Superior temporal gyrus (tissue), 1 donor: Measurements from ENCODE around the gene NOL6.
"Not testable (repeated sequence)": the region's sequence is repeated elsewhere in the genome, so short reads cannot be mapped to it uniquely, and the experiment has no call there.

ENCODE experiments used
- DNase-seq: peaks from one replicate; pipeline ENCODE4 v3.0.0-alpha.2; 2016; ENCODE audit errors: extremely low spot score

NOL6 gene

GRCh38 chr9:33435821-33436277 is 37.9 kb downstream of the NOL6 start:
- DNase-seq: no peak

- DNase-seq: no peak
Observed at GRCh38 chr9:33434317-33435105, 39.2 kb downstream of the NOL6 start.

- DNase-seq: no peak
Observed at GRCh38 chr9:33433871-33434270, 39.9 kb downstream of the NOL6 start.

- no peak for DNase-seq
Observed at GRCh38 chr9:33431420-33431819, 42.3 kb downstream of the NOL6 start.

- no peak for DNase-seq
Observed at GRCh38 chr9:33430942-33431341, 42.8 kb downstream of the NOL6 start.

- no peak for DNase-seq
Observed at GRCh38 chr9:33429256-33429985, 44.3 kb downstream of the NOL6 start.

GRCh38 chr9:33426843-33427293 is 46.9 kb downstream of the NOL6 start:
- DNase-seq: no peak

- DNase-seq: no peak
Observed at GRCh38 chr9:33425128-33425533, 48.6 kb downstream of the NOL6 start.

GRCh38 chr9:33424492-33424891 is 49.2 kb downstream of the NOL6 start:
- DNase-seq: not testable (repeated sequence)

- DNase-seq: not testable (repeated sequence)
Observed at GRCh38 chr9:33424043-33424442, 49.7 kb downstream of the NOL6 start.

GRCh38 chr9:33419708-33420303 is 53.9 kb downstream of the NOL6 start:
- no peak for DNase-seq

GRCh38 chr9:33418090-33418489 is 55.6 kb downstream of the NOL6 start:
- no peak for DNase-seq

GRCh38 chr9:33416996-33417395 is 56.7 kb downstream of the NOL6 start:
- no peak for DNase-seq

GRCh38 chr9:33415501-33416038 is 58.2 kb downstream of the NOL6 start:
- DNase-seq: peak; percentile 39

- no peak for DNase-seq
Observed at GRCh38 chr9:33414889-33415500, 58.7 kb downstream of the NOL6 start.

GRCh38 chr9:33414268-33414667 is 59.5 kb downstream of the NOL6 start:
- DNase-seq: no peak
